ENCODE measurements around the gene TSPEAR.

The TSPEAR gene

DNA sequence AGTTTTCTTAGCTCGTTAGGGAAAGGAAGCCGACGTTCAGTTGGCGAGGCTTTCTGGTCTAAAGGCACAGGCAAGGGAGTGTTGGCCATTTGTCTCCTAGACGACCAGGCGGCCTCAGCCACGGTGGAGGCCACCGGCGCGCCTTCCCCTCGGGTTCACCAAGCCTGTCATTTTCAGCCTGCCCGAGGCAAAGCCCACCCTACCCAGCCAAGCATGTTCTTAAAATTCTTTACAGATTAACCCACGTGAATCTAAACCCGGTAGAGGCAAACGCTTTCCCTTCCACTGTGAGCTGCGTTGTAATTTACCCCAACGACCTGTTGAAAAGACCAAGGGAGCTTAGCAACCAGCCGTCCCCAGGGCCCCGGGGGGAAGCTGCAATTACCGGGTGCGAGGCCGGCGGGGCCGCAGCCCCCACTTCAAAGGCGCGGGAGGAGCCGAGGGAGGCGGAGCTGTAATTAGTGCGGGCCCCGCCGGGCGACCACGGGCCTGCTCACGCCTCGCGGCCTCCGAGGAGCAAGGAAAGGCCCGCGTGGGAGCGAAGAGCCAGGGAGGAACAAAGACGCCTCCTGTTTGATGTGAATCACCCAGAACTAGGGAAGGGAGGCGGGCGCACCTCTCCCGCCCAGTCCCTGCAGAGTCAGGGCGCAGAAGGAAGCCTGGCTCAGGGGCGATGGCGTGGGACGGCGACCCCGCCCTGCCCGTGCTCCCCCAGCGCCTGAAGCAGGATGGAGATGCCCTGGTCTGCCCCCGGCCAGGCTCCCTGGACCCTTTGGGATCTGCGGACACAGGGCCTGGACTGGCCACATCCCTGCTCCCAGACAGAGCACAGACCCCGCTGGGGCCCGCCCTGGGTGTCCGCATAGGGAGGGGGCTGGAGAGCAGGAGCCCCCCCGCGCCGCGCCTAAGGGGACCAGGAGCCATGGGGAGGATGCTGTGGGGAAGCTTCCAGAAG, 12.1 kb upstream of the TSPEAR start:
- in situ Hi-C loops (cut with MboI; ENCODE audit: low sequenced_read_pairs): no loop called here

DNA sequence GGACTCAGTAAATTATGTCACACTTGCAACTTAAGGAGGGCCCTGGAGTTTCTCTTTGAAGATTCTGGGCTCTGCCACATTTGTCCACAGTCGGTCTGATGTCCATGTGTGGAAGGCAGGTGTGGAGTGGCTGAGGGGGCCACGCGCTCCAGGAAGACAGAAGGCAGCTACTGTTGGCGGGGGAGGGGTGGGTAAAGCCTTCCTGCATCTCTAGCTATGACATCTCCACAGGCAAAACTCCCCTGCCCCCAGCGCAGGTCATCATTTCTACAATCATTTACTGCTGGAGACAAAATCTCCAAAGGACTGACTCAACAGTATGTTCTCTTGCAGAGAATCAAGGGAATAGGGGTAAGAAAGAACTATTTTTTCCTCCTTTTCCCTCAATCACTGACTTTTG, 11.4 kb upstream of the TSPEAR start:
- in situ Hi-C loops (cut with MboI; ENCODE audit: low sequenced_read_pairs): no loop called here

DNA sequence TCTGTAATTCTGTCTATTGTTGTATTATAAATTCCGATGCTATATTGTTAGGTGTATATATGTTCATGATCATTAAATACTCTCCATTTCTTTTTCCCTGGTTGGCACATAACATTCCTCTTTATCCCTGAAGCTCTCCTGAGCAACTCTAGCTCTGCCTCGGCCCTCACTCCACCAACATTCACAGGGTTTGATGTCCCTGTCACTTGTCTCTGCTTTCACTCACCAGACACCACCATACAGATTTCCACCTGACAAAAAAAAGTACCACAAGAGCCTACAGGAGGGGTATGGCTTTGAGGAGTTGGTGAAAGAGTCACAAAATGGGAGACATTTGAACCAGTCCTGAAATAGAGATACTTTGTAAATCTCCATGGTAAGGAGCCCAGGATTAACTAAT, 8.8 kb upstream of the TSPEAR start:
- in situ Hi-C loops (cut with MboI; ENCODE audit: low sequenced_read_pairs): no loop called here

DNA sequence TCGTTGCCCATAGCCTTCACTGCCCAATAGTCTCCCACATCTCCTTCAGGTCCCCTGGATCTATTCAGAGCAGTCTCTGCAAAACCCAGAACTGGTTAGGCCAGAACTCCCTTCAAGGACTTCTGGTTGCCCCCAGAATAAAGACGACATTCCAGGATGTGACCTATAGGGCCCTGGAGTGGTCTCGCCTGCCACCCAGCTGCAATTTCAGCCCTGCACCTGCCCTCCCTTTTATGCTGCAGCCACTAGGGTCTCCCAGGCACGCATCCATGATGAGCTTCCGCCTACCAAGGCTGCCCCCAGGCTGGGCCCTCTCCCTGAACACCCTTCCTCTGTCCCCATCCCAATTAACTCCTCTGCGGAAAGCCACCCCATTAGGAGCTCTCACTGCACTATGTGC, 7.2 kb upstream of the TSPEAR start:
- in situ Hi-C loops (cut with MboI; ENCODE audit: low sequenced_read_pairs): no loop called here

DNA sequence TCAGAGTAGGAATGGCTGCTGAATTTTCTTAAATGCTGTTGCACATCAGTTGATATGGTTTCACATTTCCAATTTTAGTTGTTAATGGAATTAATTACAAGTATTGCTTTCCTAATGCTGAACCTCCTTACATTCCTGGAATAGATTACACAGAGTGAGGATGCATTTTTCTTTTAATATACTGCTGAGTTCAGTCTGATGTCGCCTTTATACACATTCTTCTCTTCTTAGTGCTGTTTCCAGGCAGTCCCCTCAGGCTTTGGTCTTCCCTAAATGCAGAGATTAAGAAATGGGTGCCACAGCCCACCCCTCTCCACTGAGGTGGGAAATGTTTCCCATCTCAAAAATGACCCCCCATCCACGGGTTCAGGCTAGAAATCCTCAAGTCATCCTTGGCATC, 6.7 kb upstream of the TSPEAR start:
- in situ Hi-C loops (cut with MboI; ENCODE audit: low sequenced_read_pairs): no loop called here

DNA sequence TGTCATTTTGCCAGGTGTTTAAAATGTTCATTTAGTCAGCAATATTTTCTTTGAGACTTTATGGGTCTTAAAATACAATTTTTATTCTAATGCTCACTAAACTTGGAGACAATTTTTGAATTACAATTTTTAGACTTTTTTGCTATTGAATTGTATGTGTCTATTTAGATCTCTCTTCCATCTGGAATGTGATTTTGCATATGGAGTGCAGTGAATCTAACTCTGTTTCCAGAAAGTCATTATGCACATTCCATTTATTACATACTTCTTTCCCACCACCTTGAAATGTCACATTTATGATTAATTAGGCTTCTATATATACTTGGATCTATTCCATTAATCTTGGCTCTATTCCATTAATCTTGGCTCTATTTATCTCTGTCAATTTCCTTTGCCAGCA, 5.6 kb upstream of the TSPEAR start:
- in situ Hi-C loops (cut with MboI; ENCODE audit: low sequenced_read_pairs): no loop called here

DNA sequence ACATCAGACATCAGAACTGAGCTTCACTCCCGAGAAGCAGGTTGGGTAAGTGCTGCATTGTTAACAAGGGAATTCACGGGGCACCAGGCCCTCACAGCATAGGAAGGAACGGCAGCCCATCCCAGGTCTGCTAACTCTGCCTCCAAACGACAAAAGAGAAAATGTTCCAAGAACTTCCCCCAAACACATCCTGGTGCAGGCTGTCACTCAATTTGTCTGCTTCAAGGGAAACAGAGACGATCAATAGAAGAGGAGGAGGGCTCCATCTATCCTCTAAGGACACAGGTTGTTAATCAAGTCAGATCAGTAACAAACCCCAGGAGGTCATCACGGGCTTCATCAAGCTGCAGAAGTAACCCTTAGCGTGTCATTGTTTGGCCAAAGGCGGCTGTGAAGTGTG, 3.5 kb upstream of the TSPEAR start:
- in situ Hi-C loops (cut with MboI; ENCODE audit: low sequenced_read_pairs): no loop called here

DNA sequence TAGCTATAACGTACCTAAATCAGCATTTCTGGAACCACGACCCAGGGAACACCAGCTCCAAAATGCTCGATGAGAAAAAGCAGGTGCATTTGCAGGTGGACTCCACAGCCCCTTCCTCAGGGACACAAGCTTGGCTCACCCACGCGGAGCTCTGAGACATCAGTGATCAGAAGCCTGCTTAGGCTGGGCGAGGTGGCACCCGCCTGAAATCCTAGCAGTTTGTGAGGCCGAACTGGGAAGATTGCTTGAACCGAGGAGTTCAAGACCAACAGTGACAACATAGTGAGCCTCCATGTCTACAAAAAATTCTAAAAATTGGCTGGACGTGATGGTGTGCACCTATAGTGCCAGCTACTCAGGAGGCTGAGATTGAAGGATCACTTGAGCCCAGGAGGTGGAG, 2.5 kb upstream of the TSPEAR start:
- in situ Hi-C loops (cut with MboI; ENCODE audit: low sequenced_read_pairs): no loop called here

DNA sequence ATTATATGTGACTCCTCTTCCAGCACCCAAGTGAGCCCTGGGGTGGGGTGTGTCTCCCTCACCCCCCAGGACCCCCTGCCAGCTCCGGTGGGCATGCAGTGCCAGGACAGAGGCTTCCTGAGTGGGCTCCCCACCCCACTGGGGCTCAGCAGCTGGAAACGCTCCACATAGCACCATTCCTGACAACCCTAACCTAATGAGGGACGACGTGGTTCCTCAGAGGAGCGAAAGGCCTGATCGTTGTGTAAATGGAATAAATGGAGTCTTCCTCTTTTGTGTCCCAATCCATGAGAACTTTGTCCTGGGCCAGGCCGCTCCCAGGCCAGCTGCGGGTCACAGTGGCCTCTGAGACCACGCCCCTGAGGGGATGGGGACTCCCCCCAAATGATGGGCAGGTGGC, 1.8 kb upstream of the TSPEAR start:
- in situ Hi-C loops (cut with MboI; ENCODE audit: low sequenced_read_pairs): no loop called here

DNA sequence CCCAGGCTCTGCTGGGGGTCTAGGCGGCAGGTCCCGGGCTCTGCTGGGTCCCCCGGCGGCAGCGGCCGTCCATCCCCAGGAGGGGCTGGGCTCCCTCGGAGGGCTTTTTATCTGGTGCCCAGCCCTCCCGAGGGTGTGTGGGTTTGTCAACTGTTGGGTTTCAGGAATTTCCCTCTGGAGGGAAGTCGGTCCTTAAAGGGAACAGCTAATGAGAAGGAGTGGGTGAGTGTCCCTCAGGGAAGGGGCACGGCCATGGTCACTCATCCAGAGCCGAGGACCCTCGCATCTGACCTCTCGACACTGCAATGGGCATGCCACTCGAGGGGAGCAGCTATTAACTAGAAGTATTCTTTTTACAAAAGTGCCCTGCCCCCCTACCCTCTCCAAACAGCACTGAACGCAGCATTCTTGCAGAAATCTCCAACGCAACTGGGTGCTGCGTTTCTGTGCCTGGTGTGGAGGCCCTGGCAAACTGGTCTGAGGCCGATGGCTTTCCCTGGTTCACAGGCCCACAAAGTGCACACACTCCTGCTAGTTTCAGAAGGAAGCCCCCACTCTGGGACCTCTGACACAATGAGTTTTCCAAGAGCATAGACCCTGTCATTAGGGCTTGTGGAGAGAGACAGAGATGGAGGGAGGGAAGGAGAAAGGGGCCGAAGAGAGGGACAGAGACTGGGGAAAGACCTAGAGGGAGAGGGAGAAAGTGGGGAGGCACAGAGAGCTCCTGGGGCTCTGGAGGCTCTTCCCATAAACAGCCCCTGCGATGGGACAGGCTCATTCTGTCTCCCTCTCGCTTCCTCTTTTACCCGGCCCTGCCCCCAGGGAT, 1.0 kb upstream of the TSPEAR start:
- in situ Hi-C loops (cut with MboI; ENCODE audit: low sequenced_read_pairs): no loop called here

DNA sequence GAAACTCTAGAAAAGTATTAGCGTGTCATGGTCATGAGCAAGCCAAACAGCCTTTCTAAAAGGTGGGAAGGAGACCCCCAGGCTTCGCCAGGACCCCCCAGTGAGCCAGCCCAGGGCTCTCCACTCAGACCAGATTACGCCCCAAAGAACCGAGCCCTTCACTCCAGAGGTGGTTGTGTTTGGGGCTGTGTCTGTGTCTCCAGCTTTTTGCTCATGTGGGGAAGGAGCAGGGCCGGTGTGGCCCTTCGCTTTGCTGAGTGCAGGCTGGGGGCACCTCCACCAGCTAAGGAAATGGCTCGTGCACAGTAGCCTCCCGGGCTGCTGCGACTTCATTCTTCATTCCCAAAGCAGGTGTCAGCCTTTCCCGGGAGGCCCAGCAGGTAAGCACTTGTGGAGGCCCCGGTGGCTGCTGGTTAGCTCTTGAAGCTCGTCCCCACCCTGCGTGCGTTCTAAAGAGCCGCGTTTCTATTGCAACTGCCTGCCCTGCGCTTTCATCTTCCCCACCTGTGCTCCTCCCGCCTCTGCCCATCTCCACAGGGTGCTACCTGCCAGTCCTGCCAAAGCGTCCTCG, 531 bp downstream of the TSPEAR start:
- in situ Hi-C loops (cut with MboI; ENCODE audit: low sequenced_read_pairs): no loop called here

DNA sequence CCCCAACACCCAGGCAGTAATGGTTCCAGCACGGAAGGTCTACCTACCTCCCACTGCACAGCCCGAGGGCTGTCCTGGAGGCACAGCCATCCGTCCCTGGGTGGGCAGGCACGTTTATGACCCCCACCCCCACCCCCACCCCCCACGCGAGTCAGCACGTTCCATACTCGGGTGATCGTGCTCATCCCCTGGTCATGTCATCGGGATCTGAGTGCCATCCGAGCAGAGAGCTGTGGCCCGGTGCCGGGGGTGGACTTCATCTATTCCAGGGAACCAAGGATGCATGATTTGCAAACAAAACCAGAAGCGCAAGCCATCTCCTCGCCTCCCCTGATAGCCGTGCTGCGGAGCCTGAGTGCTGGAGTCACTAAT, 1.1 kb downstream of the TSPEAR start:
- in situ Hi-C loops (cut with MboI; ENCODE audit: low sequenced_read_pairs): no loop called here

DNA sequence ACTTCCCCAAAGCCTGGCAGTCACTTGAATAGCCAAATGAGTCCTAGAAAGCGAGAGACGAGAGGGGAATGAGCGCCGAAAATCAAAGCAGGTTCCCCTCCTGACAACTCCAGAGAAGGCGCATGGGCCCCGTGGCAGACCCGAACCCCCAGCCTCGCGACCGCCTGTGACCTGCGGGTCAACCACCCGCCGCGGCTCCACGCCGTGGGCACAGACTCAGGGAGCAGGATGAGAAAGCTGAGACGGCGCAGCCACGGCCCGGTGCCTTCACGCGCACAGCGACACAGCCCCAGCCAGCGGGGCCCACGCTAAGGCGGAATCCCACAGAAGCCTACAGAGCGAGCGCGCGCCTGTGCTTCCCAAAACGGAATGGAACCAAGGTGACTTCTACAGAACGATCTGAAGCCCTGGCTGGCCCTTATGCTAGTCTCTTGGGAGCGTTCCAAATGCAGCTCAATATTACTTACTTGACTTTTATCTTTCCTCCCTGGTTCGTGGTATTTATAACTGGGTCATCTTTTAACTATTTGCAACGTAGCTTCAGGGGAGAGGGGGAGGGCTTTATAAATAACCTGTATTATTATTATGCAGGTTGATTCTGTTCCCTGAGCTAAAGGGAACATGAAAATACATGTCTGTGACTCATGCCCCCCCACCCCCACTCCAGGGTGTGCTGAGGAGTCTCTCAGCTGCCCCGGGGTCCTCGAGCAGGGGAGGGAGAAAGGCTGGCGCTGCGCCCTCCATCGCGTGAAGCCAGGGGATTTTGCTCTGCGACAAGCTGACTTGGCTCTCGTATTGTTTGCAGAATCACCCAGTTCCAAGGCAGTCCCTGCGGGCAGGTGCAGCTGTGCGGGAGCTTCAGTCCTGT, 1.7 kb downstream of the TSPEAR start:
- in situ Hi-C loops (cut with MboI; ENCODE audit: low sequenced_read_pairs): no loop called here

DNA sequence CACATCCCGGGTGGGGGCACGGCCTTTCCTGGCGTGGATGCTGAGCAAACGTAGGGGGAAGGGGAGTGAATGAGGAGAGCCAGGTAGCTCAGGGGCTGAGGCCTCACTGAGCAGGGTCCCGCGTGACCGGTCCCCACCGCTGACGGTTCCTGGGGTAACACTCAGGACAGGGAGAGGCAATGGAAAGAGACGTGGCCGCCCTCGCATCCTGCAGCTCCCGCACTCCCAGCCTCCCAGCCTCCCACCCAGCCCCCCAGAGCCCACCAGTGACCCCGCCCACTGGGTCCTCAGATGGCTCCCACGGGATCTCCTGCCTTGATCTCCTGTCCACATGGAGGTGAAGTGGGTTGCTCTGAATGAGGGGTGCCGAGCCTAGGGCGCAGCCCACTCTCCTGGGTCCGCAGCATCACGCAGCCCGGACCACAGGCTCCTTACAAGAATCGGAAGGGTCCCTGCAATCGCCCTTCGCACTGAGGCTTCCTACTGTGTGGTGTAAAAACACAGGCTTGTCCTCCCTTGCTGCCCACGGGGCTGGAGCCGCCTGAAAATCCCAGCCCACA, 2.4 kb downstream of the TSPEAR start:
- in situ Hi-C loops (cut with MboI; ENCODE audit: low sequenced_read_pairs): no loop called here

DNA sequence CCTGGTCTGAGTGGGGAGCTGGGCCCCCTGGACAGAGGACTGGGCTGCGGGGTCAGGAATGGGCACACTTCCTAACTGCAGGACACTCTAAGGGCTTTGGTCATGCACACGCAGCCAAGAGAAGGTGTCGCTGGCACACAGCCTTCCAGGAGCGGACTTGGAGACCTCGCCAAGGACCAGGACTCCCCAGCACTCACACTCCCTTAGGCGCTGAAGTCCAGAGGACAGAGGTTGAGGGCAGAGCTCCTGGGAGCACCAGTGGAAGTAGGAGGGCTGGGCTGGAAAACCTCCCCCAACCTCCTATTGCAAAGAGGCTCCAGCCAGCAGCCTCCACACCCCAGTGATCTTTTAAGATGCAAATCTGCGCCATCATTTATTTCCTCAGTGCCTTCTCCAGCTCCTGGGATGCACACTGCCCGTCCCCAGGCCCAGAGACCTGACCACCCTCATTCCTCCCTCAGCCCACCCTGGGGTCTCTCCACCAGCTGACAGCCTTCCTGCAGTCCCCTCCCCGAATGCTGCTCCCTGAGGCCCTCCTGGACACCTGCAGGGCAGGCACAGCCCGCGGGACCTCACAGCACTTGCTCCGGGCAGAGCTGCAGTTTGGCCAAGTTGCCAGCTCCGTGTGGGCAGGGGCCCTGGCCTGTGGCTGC, 3.0 kb downstream of the TSPEAR start:
- in situ Hi-C loops (cut with MboI; ENCODE audit: low sequenced_read_pairs): no loop called here

DNA sequence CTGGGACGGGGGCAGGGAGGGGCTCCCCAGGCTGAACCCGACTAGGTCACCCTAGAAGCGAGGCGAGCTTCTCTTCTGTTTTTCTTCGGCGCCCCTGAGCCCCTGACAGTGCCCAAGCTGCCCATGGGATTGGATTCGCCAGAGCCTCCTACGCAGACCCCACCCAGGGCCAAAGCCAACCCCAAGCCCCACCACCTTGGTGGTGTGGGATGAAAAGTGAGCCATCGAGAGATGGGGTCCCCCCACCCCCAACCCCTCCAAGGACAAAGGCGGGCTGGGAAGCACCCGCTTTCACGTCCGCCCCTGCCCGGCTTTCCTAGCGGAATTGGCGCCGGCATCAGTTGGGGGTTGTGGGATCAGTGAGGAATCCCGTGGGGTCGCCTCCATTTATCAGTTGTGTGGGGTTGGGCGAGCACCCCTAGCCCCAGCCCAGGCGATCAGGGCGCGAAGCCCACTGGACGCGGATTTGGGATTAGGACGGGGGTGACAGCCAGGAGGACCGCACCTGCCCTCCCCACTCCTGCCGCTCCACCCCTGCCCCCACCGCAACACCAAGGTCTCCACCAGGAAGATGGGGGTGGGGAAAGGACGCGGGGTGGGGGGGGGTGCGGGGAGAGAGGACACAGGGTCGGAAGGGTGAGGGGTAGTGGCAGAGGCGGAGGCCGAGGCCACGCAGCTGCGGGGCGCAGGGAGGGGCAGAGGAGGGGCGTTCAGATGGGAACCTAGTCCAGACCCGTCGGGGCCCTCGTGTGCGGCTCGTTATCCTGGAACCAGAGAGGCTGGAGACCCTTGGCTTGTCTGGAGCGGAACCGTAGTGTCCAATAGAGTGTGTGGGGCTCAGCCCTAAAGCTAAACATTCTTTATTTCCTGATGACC, 4.4 kb downstream of the TSPEAR start:
- in situ Hi-C loops (cut with MboI; ENCODE audit: low sequenced_read_pairs): no loop called here

DNA sequence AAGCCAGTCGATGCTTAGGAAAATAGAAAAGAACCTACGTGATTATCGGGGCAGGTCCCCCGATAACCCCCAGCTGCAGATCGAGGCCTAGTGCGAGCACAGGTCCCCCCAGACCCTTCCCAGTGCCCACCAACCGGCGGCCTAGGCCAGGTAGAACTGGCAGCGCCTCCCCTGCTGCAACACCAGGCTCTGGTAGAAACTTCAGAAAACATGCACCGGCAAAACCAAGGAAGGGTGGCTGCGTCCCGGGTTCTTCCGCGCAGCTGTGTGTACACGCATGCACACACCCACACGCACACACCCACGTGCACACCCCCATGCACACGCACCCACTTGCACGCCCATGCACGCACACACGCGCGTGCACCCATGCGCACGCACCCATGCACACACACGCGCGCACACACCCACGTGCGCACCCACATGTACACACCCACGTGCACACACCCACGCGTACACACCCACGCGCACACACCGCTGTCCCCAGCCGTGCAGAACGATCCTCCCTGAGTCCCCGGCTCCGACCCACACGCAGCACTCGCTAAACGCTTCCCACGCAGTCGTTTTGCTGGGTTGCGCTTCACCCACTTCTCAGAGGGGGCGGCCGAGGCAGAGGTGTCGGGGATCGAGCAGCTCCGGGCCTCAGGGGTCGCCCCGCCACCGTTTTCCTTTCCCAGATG, 5.2 kb downstream of the TSPEAR start:
- in situ Hi-C loops (cut with MboI; ENCODE audit: low sequenced_read_pairs): no loop called here

DNA sequence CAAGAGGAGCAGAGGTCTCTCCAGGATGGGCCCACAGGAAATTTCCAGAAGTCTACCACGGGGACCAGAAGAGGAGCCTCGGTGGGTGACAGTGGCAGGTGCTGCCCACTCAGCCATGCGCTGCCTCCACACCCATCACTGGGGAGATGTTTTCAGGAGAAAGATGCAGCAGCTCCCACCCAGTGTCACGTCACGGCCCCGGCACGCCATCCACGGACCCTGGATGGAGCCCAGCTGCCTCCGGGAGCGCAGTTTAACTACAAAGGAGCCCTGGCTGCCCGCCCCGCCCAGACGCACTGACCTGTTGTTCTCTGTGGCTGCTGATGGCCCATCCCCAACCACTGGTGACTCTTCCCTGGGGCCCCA, 6.8 kb downstream of the TSPEAR start:
- in situ Hi-C loops (cut with MboI; ENCODE audit: low sequenced_read_pairs): no loop called here
